ENCODE measurements around the gene COL11A2. TPM values are rescaled to one million over a fixed set of nuclear protein-coding genes. Genes with fewer than 3 reads are reported as not detected.

The COL11A2 gene
- total and polyA plus RNA-seq, 2 experiments from 2014 or later = 1.6 to 2.7 TPM

DNA sequence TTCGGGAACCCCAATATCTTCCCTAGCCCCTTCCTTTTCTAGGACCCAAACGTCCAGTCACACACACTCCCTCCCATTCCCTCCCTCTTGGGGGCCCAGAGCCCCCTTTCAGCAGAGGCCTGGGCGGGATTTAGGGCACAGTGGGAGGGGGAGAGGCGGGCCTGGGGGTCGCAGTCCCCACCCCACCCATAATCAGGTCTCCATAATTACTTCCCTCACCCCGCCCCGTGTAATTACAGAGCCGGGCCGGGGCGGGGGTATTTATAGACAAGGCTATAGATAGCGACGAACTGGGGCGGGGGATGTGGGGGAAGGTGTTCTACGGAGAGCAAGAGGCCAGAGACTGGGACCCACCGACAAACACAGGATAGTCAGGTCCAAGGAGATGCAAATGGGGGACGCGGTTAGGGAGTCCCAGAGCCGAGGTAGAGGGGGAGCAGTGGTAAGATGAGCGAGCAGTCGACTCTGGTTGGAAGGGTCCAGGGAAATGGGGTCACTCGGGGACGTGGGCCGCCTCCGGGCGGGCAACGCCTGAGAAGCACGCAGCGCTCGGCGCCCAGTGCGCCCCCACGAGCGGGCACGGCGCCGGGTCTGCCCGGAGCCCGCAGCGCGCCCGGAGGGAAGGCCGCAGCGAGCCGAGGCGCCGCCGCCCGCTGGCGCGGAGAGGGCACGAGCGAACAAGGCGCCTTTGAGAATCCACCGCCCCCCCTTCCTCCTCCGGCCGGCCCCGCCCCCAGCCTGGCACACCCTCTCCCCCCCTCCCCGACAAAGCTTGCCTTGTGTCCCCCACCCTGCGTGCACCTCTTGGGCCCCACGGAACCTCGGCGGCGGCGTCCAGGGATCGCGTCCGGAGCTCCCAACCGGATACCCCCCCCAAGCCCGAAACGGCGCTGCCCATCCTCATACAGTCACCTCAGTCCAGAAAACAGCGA lies 670 bp upstream of the COL11A2 start:
- Mint-ChIP-seq H3K27me3 (ENCODE audit: insufficient read depth, low read depth, poor library complexity) (peaks cover 21% of the 10 kb centered on the region), H3K4me1 (peaks cover 22% of the 10 kb centered on the region), H3K36me3 (ENCODE audit: low read depth) (peaks cover 23% of the 10 kb centered on the region), H3K4me3 (peak overlapping the region; percentile 90), H3K27ac (no peak overlapping the region), H3K9me3 (no peaks in the 10 kb centered on the region)
- peaks cover 11% of the 10 kb centered on the region for H3K4me1 ChIP-seq (ENCODE audit: insufficient read depth)
- TF ChIP-seq POLR2AphosphoS5 (IDR thresholded peaks at IDR 0.05; ENCODE audit: low read depth) (no peak), CREB1 (CRISPR knock-in tag; IDR thresholded peaks at IDR 0.05; ENCODE audit: low read depth) (no peak), ETS1 (IDR thresholded peaks at IDR 0.05) (no peak), NANOG (IDR thresholded peaks at IDR 0.05; ENCODE audit: borderline replicate concordance) (no peak), ZNF114 (CRISPR knock-in tag; IDR thresholded peaks at IDR 0.05) (no peak), EZH2 (IDR thresholded peaks at IDR 0.05; ENCODE audit: low read depth, unreplicated experiment) (no peak), STAT1 (IDR thresholded peaks at IDR 0.05; ENCODE audit: unreplicated experiment) (no peak), JUNB (IDR thresholded peaks at IDR 0.05; ENCODE audit: unreplicated experiment) (no peak), ZNF331 (CRISPR knock-in tag; IDR thresholded peaks at IDR 0.05; ENCODE audit: low read depth) (no peak), EZH2phosphoT487 (IDR thresholded peaks at IDR 0.05; ENCODE audit: unreplicated experiment) (no peak)
- TF ChIP-seq, protein P1, sequence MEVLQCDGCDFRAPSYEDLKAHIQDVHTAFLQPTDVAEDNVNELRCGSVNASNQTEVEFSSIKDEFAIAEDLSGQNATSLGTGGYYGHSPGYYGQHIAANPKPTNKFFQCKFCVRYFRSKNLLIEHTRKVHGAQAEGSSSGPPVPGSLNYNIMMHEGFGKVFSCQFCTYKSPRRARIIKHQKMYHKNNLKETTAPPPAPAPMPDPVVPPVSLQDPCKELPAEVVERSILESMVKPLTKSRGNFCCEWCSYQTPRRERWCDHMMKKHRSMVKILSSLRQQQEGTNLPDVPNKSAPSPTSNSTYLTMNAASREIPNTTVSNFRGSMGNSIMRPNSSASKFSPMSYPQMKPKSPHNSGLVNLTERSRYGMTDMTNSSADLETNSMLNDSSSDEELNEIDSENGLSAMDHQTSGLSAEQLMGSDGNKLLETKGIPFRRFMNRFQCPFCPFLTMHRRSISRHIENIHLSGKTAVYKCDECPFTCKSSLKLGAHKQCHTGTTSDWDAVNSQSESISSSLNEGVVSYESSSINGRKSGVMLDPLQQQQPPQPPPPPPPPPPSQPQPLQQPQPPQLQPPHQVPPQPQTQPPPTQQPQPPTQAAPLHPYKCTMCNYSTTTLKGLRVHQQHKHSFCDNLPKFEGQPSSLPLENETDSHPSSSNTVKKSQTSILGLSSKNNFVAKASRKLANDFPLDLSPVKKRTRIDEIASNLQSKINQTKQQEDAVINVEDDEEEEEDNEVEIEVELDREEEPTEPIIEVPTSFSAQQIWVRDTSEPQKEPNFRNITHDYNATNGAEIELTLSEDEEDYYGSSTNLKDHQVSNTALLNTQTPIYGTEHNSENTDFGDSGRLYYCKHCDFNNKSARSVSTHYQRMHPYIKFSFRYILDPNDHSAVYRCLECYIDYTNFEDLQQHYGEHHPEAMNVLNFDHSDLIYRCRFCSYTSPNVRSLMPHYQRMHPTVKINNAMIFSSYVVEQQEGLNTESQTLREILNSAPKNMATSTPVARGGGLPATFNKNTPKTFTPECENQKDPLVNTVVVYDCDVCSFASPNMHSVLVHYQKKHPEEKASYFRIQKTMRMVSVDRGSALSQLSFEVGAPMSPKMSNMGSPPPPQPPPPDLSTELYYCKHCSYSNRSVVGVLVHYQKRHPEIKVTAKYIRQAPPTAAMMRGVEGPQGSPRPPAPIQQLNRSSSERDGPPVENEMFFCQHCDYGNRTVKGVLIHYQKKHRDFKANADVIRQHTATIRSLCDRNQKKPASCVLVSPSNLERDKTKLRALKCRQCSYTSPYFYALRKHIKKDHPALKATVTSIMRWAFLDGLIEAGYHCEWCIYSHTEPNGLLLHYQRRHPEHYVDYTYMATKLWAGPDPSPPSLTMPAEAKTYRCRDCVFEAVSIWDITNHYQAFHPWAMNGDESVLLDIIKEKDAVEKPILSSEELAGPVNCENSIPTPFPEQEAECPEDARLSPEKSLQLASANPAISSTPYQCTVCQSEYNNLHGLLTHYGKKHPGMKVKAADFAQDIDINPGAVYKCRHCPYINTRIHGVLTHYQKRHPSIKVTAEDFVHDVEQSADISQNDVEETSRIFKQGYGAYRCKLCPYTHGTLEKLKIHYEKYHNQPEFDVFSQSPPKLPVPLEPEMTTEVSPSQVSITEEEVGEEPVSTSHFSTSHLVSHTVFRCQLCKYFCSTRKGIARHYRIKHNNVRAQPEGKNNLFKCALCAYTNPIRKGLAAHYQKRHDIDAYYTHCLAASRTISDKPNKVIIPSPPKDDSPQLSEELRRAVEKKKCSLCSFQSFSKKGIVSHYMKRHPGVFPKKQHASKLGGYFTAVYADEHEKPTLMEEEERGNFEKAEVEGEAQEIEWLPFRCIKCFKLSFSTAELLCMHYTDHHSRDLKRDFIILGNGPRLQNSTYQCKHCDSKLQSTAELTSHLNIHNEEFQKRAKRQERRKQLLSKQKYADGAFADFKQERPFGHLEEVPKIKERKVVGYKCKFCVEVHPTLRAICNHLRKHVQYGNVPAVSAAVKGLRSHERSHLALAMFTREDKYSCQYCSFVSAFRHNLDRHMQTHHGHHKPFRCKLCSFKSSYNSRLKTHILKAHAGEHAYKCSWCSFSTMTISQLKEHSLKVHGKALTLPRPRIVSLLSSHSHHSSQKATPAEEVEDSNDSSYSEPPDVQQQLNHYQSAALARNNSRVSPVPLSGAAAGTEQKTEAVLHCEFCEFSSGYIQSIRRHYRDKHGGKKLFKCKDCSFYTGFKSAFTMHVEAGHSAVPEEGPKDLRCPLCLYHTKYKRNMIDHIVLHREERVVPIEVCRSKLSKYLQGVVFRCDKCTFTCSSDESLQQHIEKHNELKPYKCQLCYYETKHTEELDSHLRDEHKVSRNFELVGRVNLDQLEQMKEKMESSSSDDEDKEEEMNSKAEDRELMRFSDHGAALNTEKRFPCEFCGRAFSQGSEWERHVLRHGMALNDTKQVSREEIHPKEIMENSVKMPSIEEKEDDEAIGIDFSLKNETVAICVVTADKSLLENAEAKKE (CRISPR knock-in tag; IDR thresholded peaks at IDR 0.05) = no peak
- TF ChIP-seq, protein P2, sequence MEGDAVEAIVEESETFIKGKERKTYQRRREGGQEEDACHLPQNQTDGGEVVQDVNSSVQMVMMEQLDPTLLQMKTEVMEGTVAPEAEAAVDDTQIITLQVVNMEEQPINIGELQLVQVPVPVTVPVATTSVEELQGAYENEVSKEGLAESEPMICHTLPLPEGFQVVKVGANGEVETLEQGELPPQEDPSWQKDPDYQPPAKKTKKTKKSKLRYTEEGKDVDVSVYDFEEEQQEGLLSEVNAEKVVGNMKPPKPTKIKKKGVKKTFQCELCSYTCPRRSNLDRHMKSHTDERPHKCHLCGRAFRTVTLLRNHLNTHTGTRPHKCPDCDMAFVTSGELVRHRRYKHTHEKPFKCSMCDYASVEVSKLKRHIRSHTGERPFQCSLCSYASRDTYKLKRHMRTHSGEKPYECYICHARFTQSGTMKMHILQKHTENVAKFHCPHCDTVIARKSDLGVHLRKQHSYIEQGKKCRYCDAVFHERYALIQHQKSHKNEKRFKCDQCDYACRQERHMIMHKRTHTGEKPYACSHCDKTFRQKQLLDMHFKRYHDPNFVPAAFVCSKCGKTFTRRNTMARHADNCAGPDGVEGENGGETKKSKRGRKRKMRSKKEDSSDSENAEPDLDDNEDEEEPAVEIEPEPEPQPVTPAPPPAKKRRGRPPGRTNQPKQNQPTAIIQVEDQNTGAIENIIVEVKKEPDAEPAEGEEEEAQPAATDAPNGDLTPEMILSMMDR (conservative IDR thresholded peaks at IDR 0.05; ENCODE audit: low read depth in 2 of 2) = no peak
- TF ChIP-seq, protein P3, sequence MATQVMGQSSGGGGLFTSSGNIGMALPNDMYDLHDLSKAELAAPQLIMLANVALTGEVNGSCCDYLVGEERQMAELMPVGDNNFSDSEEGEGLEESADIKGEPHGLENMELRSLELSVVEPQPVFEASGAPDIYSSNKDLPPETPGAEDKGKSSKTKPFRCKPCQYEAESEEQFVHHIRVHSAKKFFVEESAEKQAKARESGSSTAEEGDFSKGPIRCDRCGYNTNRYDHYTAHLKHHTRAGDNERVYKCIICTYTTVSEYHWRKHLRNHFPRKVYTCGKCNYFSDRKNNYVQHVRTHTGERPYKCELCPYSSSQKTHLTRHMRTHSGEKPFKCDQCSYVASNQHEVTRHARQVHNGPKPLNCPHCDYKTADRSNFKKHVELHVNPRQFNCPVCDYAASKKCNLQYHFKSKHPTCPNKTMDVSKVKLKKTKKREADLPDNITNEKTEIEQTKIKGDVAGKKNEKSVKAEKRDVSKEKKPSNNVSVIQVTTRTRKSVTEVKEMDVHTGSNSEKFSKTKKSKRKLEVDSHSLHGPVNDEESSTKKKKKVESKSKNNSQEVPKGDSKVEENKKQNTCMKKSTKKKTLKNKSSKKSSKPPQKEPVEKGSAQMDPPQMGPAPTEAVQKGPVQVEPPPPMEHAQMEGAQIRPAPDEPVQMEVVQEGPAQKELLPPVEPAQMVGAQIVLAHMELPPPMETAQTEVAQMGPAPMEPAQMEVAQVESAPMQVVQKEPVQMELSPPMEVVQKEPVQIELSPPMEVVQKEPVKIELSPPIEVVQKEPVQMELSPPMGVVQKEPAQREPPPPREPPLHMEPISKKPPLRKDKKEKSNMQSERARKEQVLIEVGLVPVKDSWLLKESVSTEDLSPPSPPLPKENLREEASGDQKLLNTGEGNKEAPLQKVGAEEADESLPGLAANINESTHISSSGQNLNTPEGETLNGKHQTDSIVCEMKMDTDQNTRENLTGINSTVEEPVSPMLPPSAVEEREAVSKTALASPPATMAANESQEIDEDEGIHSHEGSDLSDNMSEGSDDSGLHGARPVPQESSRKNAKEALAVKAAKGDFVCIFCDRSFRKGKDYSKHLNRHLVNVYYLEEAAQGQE (IDR thresholded peaks at IDR 0.05; ENCODE audit: unreplicated experiment) = no peak
- no peak overlapping the region for H3K27ac ChIP-seq (ENCODE audit: low read depth)
- peak overlapping the region; percentile 94 for H3K4me3 ChIP-seq
- H3K36me3 ChIP-seq (ENCODE audit: insufficient read depth) = no peaks in the 10 kb centered on the region; the same call in 1 of the 2 replicates
- peak overlapping the region; percentile 100 for H2AFZ ChIP-seq
- peaks cover 27% of the 10 kb centered on the region for H3K27me3 ChIP-seq (ENCODE audit: insufficient read depth)
- no peaks in the 10 kb centered on the region for H3K9me2 ChIP-seq (ENCODE audit: insufficient read depth)
- ATAC-seq = peak; percentile 55
- no peaks in the 10 kb centered on the region for H3K79me2 ChIP-seq (replicated peaks; ENCODE audit: insufficient read depth)
- peak; percentile 68 for DNase-seq (ENCODE audit: low spot score)
- 0 out of 2 replicates have a peak, but pooled peaks cover 5% of the 10 kb centered on the region for H3F3A ChIP-seq (replicated peaks; ENCODE audit: low read depth)
- peaks cover 1% of the 10 kb centered on the region for H4K20me1 ChIP-seq (replicated peaks; ENCODE audit: insufficient read depth)
- H3K4me2 ChIP-seq = peak overlapping the region; percentile 100

Measured in GM23338 (cell line).